Glutamatergic neuron (in vitro differentiated cells): Measurements from ENCODE around the gene BAIAP3. TPM values are rescaled to one million over a fixed set of nuclear protein-coding genes. Genes with fewer than 3 reads are reported as not detected.
A peak's percentile ranks its signal among the peaks of the same experiment; 100 is the strongest.

Experiments
- DNase-seq: peaks from one replicate; pipeline ENCODE4 v3.0.0; 2022
- H3K27ac Mint-ChIP-seq: one replicate; pipeline ENCODE4 v1.8.0; 2020; ENCODE audit warnings: mild to moderate bottlenecking, mixed read lengths, inconsistent platforms; ENCODE audit not compliant: unreplicated experiment
- H3K27me3 Mint-ChIP-seq: one replicate; pipeline ENCODE4 v1.8.0; 2020; ENCODE audit warnings: mild to moderate bottlenecking, moderate library complexity, mixed read lengths, inconsistent platforms; ENCODE audit not compliant: unreplicated experiment
- H3K36me3 Mint-ChIP-seq: one replicate; pipeline ENCODE4 v1.8.0; 2020; ENCODE audit warnings: mild to moderate bottlenecking, mixed read lengths, inconsistent platforms; ENCODE audit not compliant: unreplicated experiment
- H3K4me1 Mint-ChIP-seq: one replicate; pipeline ENCODE4 v1.8.0; 2020; ENCODE audit warnings: mild to moderate bottlenecking, low read depth, mixed read lengths, inconsistent platforms; ENCODE audit not compliant: unreplicated experiment
- H3K4me3 Mint-ChIP-seq: one replicate; pipeline ENCODE4 v1.8.0; 2020; ENCODE audit warnings: mild to moderate bottlenecking, mixed read lengths, inconsistent platforms; ENCODE audit not compliant: unreplicated experiment
- H3K9me3 Mint-ChIP-seq: one replicate; pipeline ENCODE4 v1.8.0; 2020; ENCODE audit warnings: mild to moderate bottlenecking, moderate library complexity, mixed read lengths, inconsistent platforms; ENCODE audit not compliant: unreplicated experiment
- CTCF ChIP-seq: fragments of 200-600 bp; sonication (generic); IDR thresholded peaks from one replicate; pipeline ENCODE4 v1.5.0; 2021; ENCODE audit not compliant: partially characterized antibody, unreplicated experiment
- total RNA-seq: library from RNA; stranded (reverse); fragmentation: NEBNext Ultra II Directional; extraction: Animal tissue kit (Norgen Biotek cat#: 25700); gene quantifications from one replicate; pipeline ENCODE4 v1.2.1, GENCODE V29; 2021; ENCODE audit not compliant: unreplicated experiment

BAIAP3 gene
- total RNA-seq, 1 donor from 2014 or later: 26.7 TPM

DNA sequence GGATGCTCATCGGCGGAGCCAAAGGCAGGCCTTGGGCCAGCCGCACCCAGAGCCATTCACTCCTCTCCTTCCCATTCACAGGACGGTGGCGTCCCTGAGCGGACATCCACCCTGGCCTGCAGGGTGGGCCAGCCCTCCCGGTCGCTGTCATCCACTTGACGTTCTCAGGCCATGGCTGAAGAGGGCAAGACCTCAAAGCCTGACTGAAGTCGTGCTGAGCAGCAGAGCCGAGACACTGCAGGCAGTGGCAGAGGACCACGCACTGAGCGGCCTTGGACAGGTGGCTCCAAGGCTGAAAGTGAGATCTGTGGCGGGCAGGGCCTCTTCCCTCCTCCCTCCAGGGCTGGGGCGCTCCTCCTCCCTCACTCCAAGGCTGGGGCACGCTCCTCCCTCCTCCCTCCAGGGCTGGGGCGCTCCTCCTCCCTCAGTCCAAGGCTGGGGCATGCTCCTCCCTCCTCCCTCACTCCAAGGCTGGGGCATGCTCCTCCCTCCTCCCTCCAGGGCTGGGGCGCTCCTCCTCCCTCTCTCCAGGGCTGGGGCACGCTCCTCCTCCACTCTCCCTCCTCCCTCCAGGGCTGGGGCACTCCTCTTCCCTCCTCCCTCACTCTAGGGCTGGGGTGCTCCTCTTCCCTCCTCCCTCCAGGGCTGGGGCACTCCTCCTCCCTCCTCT lies 42.4 kb downstream of the BAIAP3 start:
- DNase-seq: no peak
- Mint-ChIP-seq H3K9me3 (peaks cover 10% of the 10 kb centered on the region), H3K4me3 (no peak overlapping the region), H3K27me3 (peaks cover 11% of the 10 kb centered on the region), H3K4me1 (peaks cover 5% of the 10 kb centered on the region), H3K27ac (no peak overlapping the region), H3K36me3 (no peaks in the 10 kb centered on the region)
- no peak for TF ChIP-seq CTCF

- Mint-ChIP-seq H3K36me3 (no peaks in the 10 kb centered on the region), H3K27ac (no peak overlapping the region), H3K9me3 (peaks cover 10% of the 10 kb centered on the region), H3K4me1 (peaks cover 5% of the 10 kb centered on the region), H3K27me3 (peaks cover 9% of the 10 kb centered on the region), H3K4me3 (no peak overlapping the region)
- DNase-seq: no peak
- no peak for TF ChIP-seq CTCF
Observed at GRCh38 chr16:1377406-1378010, 44.1 kb downstream of the BAIAP3 start.

- H3K4me3 Mint-ChIP-seq: peak overlapping the region; percentile 83
- peaks cover 9% of the 10 kb centered on the region for H3K27me3 Mint-ChIP-seq
- no peaks in the 10 kb centered on the region for H3K36me3 Mint-ChIP-seq
- H3K4me1 Mint-ChIP-seq: peaks cover 5% of the 10 kb centered on the region
- no peak for DNase-seq
- no peak overlapping the region for H3K27ac Mint-ChIP-seq
- peaks cover 12% of the 10 kb centered on the region for H3K9me3 Mint-ChIP-seq
- no peak for TF ChIP-seq CTCF
Observed at GRCh38 chr16:1378087-1378803, 44.8 kb downstream of the BAIAP3 start.

GRCh38 chr16:1378804-1379303 lies 45.4 kb downstream of the BAIAP3 start:
- Mint-ChIP-seq H3K4me1 (peaks cover 5% of the 10 kb centered on the region), H3K36me3 (no peaks in the 10 kb centered on the region), H3K4me3 (peak overlapping the region; percentile 83), H3K27ac (no peak overlapping the region), H3K27me3 (peaks cover 9% of the 10 kb centered on the region), H3K9me3 (peaks cover 12% of the 10 kb centered on the region)
- TF ChIP-seq CTCF: no peak
- DNase-seq: peak; percentile 71
